Astrocyte of the spinal cord (primary cell): ENCODE results near the gene MAOB.

Source experiments
- DNase-seq: peaks from one replicate; pipeline ENCODE4 v3.0.0; 2011; ENCODE audit warnings: low read depth, low spot score
- H3K4me3 ChIP-seq: 2 replicates; pipeline ENCODE4 v1.5.1; 2011; ENCODE audit warnings: low read depth, mild to moderate bottlenecking, low read length, moderate library complexity
- in situ Hi-C: cut with HindIII; loops from 2 replicates; pipeline ENCODE4 v1.10.0; 2017; ENCODE audit warnings: low sequenced_read_pairs
- TF ChIP-seq, protein P1 (sequence below): IDR thresholded peaks from 2 replicates; pipeline ENCODE4 v1.5.1; 2012; ENCODE audit warnings: low read depth, mild to moderate bottlenecking, low read length, inconsistent platforms

MAOB gene

GRCh38 chrX:43876680-43877079 lies 5.6 kb downstream of the MAOB start:
- TF ChIP-seq, protein P1, sequence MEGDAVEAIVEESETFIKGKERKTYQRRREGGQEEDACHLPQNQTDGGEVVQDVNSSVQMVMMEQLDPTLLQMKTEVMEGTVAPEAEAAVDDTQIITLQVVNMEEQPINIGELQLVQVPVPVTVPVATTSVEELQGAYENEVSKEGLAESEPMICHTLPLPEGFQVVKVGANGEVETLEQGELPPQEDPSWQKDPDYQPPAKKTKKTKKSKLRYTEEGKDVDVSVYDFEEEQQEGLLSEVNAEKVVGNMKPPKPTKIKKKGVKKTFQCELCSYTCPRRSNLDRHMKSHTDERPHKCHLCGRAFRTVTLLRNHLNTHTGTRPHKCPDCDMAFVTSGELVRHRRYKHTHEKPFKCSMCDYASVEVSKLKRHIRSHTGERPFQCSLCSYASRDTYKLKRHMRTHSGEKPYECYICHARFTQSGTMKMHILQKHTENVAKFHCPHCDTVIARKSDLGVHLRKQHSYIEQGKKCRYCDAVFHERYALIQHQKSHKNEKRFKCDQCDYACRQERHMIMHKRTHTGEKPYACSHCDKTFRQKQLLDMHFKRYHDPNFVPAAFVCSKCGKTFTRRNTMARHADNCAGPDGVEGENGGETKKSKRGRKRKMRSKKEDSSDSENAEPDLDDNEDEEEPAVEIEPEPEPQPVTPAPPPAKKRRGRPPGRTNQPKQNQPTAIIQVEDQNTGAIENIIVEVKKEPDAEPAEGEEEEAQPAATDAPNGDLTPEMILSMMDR, result no peak
- in situ Hi-C loops, result no loop called here
- H3K4me3 ChIP-seq, result no peak overlapping the region
- DNase-seq, result no peak

DNA sequence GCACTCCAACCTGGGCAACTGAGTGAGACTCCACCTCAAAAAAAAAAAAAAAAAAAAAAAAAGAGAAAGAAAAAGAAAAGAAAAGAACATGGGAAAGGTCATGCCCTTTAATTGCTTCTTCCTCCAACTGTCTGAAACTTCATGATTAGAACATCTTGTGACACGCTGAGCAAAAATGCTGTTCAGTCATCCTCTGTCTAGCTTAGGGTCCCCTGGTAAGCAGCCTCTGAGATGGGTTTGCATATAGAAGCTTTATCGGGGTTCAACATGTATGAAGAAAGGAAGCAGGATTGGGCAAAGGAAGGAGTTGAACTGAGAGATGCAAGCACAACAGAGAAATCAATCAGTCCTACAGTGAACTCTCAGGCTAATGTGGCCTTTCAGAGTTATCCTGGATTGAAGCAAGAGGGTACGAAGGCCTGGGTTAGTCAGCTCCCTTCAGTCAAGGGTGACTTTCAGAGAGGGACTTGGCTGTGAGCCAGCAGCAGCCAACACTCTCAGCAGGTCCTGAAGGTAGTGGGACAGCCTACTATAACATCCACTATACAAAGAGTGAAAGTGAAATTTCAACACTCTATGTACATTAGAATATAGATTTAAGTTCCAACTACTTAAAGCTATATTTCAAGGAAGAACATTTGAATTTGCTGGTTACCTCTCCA lies 11.4 kb downstream of the MAOB start:
- DNase-seq, result no peak
- no peak overlapping the region for H3K4me3 ChIP-seq
- TF ChIP-seq, protein P1, result no peak
- in situ Hi-C loops, result no loop called here

GRCh38 chrX:43870011-43870410 lies 12.2 kb downstream of the MAOB start:
- H3K4me3 ChIP-seq, result no peak overlapping the region
- DNase-seq, result no peak
- in situ Hi-C loops, result no loop called here
- TF ChIP-seq, protein P1, result no peak

GRCh38 chrX:43868791-43869190 lies 13.5 kb downstream of the MAOB start:
- in situ Hi-C loops, result no loop called here
- no peak for DNase-seq
- TF ChIP-seq, protein P1, result no peak
- no peak overlapping the region for H3K4me3 ChIP-seq

- H3K4me3 ChIP-seq, result no peak overlapping the region
- no peak for DNase-seq
- TF ChIP-seq, protein P1, result no peak
- in situ Hi-C loops, result no loop called here
Observed at GRCh38 chrX:43866423-43866822, 15.8 kb downstream of the MAOB start.

- in situ Hi-C loops, result no loop called here
Observed at GRCh38 chrX:43865791-43866190, 16.5 kb downstream of the MAOB start.

More at GRCh38 chrX:43865791-43866190, 16.5 kb downstream of the MAOB start:
- TF ChIP-seq, protein P1, result no peak
- H3K4me3 ChIP-seq, result no peak overlapping the region
- DNase-seq, result no peak
